Liver (tissue), 9 donors: ENCODE measurements around the gene ADAM19. TPM values are rescaled to one million over a fixed set of nuclear protein-coding genes. Genes with fewer than 3 reads are reported as not detected.

Source experiments
- DNase-seq: peaks from one replicate; pipeline ENCODE4 v3.0.0-alpha.2; 2017; ENCODE audit warnings: low spot score
- H3K27ac ChIP-seq, 2 donors: one replicate each; pipeline ENCODE4 v1.7.0; 2013; ENCODE audit warnings: inconsistent platforms in 2 of 2, low read length in 2 of 2, control low read depth in 1 of 2, low read depth in 1 of 2, mild to moderate bottlenecking in 1 of 2
- H3K27me3 ChIP-seq, 4 donors: one replicate each; pipeline versions ENCODE4 v1.6.1 to v1.7.0; 2013; ENCODE audit warnings: low read length in 3 of 4, inconsistent platforms in 1 of 4, mild to moderate bottlenecking in 1 of 4, moderate library complexity in 1 of 4; ENCODE audit not compliant: control insufficient read depth in 4 of 4, insufficient read depth in 4 of 4
- H3K36me3 ChIP-seq, 4 donors: one replicate each; pipeline versions ENCODE4 v1.6.1 to v1.7.0; 2013; ENCODE audit warnings: low read length in 3 of 4, mild to moderate bottlenecking in 3 of 4, low read depth in 1 of 4, moderate library complexity in 1 of 4; ENCODE audit not compliant: control insufficient read depth in 4 of 4, insufficient read depth in 3 of 4
- H3K4me1 ChIP-seq, 4 donors: one replicate each; pipeline versions ENCODE4 v1.6.1 to v1.7.0; 2013; ENCODE audit warnings: low read length in 3 of 4, mild to moderate bottlenecking in 3 of 4, moderate library complexity in 1 of 4; ENCODE audit not compliant: control insufficient read depth in 4 of 4, insufficient read depth in 4 of 4
- H3K4me3 ChIP-seq, 3 donors: one replicate each; pipeline versions ENCODE4 v1.6.1 to v1.7.0; 2013; ENCODE audit warnings: low read length in 3 of 3, control low read depth in 1 of 3, low read depth in 1 of 3, mild to moderate bottlenecking in 1 of 3
- H3K9ac ChIP-seq, 2 donors: one replicate each; pipeline ENCODE4 v1.7.0; 2013; ENCODE audit warnings: low read length in 2 of 2, mild to moderate bottlenecking in 2 of 2, moderate library complexity in 2 of 2, control low read depth in 1 of 2, low read depth in 1 of 2
- H3K9me3 ChIP-seq, 4 donors: one replicate each; pipeline versions ENCODE4 v1.6.1 to v1.7.0; 2013; ENCODE audit warnings: low read length in 3 of 4; ENCODE audit not compliant: control insufficient read depth in 4 of 4
- ATF3 ChIP-seq: IDR thresholded peaks from 2 replicates; pipeline ENCODE4 v1.6.1; 2016; ENCODE audit warnings: antibody characterized with exemption
- EGR1 ChIP-seq, 2 donors: IDR thresholded peaks; 2 replicates each; pipeline ENCODE4 v1.6.1; 2016 to 2018; ENCODE audit warnings: antibody characterized with exemption in 2 of 2, low read depth in 2 of 2
- FOXA1 ChIP-seq: IDR thresholded peaks from 2 replicates; pipeline ENCODE4 v1.6.1; 2016; ENCODE audit warnings: antibody characterized with exemption
- FOXA2 ChIP-seq: IDR thresholded peaks from 2 replicates; pipeline ENCODE4 v1.6.1; 2016; ENCODE audit warnings: antibody characterized with exemption
- GABPA ChIP-seq, 2 donors: IDR thresholded peaks in 1 of 2; conservative IDR thresholded peaks in 1 of 2; 2 replicates each; pipeline ENCODE4 v1.6.1; 2016; ENCODE audit warnings: antibody characterized with exemption in 2 of 2, mild to moderate bottlenecking in 1 of 2, moderate library complexity in 1 of 2
- HNF4A ChIP-seq, 2 donors: conservative IDR thresholded peaks; 2 replicates each; pipeline ENCODE4 v1.6.1; 2016; ENCODE audit warnings: antibody characterized with exemption in 2 of 2, mild to moderate bottlenecking in 2 of 2
- HNF4G ChIP-seq: IDR thresholded peaks from 2 replicates; pipeline ENCODE4 v1.6.1; 2016; ENCODE audit warnings: antibody characterized with exemption
- JUND ChIP-seq, 2 donors: IDR thresholded peaks; 2 replicates each; pipeline ENCODE4 v1.6.1; 2016; ENCODE audit warnings: antibody characterized with exemption in 2 of 2
- MAX ChIP-seq: IDR thresholded peaks from 2 replicates; pipeline ENCODE4 v1.6.1; 2016; ENCODE audit warnings: antibody characterized with exemption
- NR2F2 ChIP-seq: IDR thresholded peaks from 2 replicates; pipeline ENCODE4 v1.6.1; 2016; ENCODE audit warnings: antibody characterized with exemption
- RAD21 ChIP-seq, 2 donors: IDR thresholded peaks; 2 replicates each; pipeline ENCODE4 v1.6.1; 2016; ENCODE audit warnings: antibody characterized with exemption in 2 of 2, mild to moderate bottlenecking in 2 of 2
- REST ChIP-seq: IDR thresholded peaks from 2 replicates; pipeline ENCODE4 v1.6.1; 2016; ENCODE audit warnings: antibody characterized with exemption, mild to moderate bottlenecking
- RXRA ChIP-seq, 2 donors: IDR thresholded peaks; 2 replicates each; pipeline ENCODE4 v1.6.1; 2017 to 2018; ENCODE audit warnings: antibody characterized with exemption in 2 of 2, mild to moderate bottlenecking in 1 of 2
- SP1 ChIP-seq: IDR thresholded peaks from 2 replicates; pipeline ENCODE4 v1.6.1; 2018; ENCODE audit warnings: antibody characterized with exemption, mild to moderate bottlenecking
- TAF1 ChIP-seq: conservative IDR thresholded peaks from 2 replicates; pipeline ENCODE4 v1.6.1; 2016; ENCODE audit warnings: antibody characterized with exemption, mild to moderate bottlenecking
- YY1 ChIP-seq: IDR thresholded peaks from 2 replicates; pipeline ENCODE4 v1.6.1; 2016; ENCODE audit warnings: antibody characterized with exemption, mild to moderate bottlenecking
- ZBTB33 ChIP-seq: IDR thresholded peaks from 2 replicates; pipeline ENCODE4 v1.6.1; 2016; ENCODE audit warnings: antibody characterized with exemption
- WGBS: extraction: QIAGEN DNeasy Blood & Tissue Kit; methylation state at CpG from one replicate; pipeline ENCODE4 v1.1.7; 2013; 5-methylcytosine and 5-hydroxymethylcytosine counted together
- polyA plus RNA-seq, 2 donors: library from polyadenylated mRNA; stranded (reverse) in 1 of 2; unstranded in 1 of 2; fragments of 200-250 nt in 1 of 2; fragments of >200 nt in 1 of 2; fragmentation: Nextera tagmentation in 1 of 2; extraction: Ambion mirVana in 1 of 2; gene quantifications; one replicate each; pipeline versions ENCODE4 v1.2.1 to v1.2.3, GENCODE V29; 2013 to 2015
- total RNA-seq, 2 donors: library from RNA; depleted of rRNA; stranded (reverse); fragments of >200 nt; gene quantifications; one replicate each; pipeline ENCODE4 v1.2.3, GENCODE V29; 2014
- TF ChIP-seq, protein P1 (sequence below): fragments of 150-350 bp; IDR thresholded peaks from 2 replicates; pipeline ENCODE4 v1.5.1; 2017; ENCODE audit warnings: improper control_type of control experiment, low read depth, low read length; ENCODE audit not compliant: missing input control
- donor health status: healthy.
- donor health status: healthy.
- donor health status: healthy.
- donor health status: healthy.
- donor health status: healthy.

The ADAM19 gene
- total and polyA plus RNA-seq, 4 donors, result 2.4 to 7.1 (median 2.9) TPM

- H3K27me3 ChIP-seq, result no peaks in the 10 kb centered on the region
- WGBS, result 60% methylated on average over 2 of the region's 2 CpGs
- H3K36me3 ChIP-seq, result no peaks in the 10 kb centered on the region
- H3K9me3 ChIP-seq, result no peaks in the 10 kb centered on the region
- no peak overlapping the region for H3K27ac ChIP-seq
- no peak overlapping the region for H3K9ac ChIP-seq
- peaks cover 0 to 3% (median 0%) of the 10 kb centered on the region in 4 donors for H3K4me1 ChIP-seq
- no peak for DNase-seq
- no peak overlapping the region for H3K4me3 ChIP-seq
- TF ChIP-seq JUND (IDR thresholded peaks at IDR 0.05) (no peak), FOXA2 (no peak), RXRA (IDR thresholded peaks at IDR 0.05) (no peak), GABPA (IDR thresholded peaks at IDR 0.05 in 1 of 2, conservative IDR thresholded peaks at IDR 0.05 in 1 of 2) (no peak), YY1 (no peak), ATF3 (no peak), MAX (no peak), HNF4A (conservative IDR thresholded peaks at IDR 0.05) (no peak), ZBTB33 (no peak), RAD21 (IDR thresholded peaks at IDR 0.05) (no peak), SP1 (no peak), EGR1 (IDR thresholded peaks at IDR 0.05; ENCODE audit: low read depth in 2 of 2) (no peak), NR2F2 (no peak), FOXA1 (no peak), TAF1 (no peak), REST (no peak), HNF4G (no peak)
- TF ChIP-seq, protein P1, sequence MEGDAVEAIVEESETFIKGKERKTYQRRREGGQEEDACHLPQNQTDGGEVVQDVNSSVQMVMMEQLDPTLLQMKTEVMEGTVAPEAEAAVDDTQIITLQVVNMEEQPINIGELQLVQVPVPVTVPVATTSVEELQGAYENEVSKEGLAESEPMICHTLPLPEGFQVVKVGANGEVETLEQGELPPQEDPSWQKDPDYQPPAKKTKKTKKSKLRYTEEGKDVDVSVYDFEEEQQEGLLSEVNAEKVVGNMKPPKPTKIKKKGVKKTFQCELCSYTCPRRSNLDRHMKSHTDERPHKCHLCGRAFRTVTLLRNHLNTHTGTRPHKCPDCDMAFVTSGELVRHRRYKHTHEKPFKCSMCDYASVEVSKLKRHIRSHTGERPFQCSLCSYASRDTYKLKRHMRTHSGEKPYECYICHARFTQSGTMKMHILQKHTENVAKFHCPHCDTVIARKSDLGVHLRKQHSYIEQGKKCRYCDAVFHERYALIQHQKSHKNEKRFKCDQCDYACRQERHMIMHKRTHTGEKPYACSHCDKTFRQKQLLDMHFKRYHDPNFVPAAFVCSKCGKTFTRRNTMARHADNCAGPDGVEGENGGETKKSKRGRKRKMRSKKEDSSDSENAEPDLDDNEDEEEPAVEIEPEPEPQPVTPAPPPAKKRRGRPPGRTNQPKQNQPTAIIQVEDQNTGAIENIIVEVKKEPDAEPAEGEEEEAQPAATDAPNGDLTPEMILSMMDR, result no peak
Measured at GRCh38 chr5:157594675-157595459, 19.3 kb upstream of the ADAM19 start.
